K562 (cell line): ENCODE results near the gene ABCF2. TPM values are rescaled to one million over a fixed set of nuclear protein-coding genes. Genes with fewer than 3 reads are reported as not detected.

Experiments
- BDP1 ChIP-seq: IDR thresholded peaks from 3 replicates; pipeline ENCODE4 v1.6.1; 2011; ENCODE audit not compliant: insufficient read length, insufficient read depth
- CBX5 ChIP-seq: IDR thresholded peaks from 2 replicates; pipeline ENCODE4 v1.6.1; 2014; ENCODE audit warnings: low read depth, borderline replicate concordance
- COPS2 ChIP-seq: fragments of 450-650 bp; conservative IDR thresholded peaks from 2 replicates; pipeline ENCODE4 v1.6.1; 2016; ENCODE audit warnings: mild to moderate bottlenecking, moderate library complexity
- HDGF ChIP-seq: fragments of 450-650 bp; IDR thresholded peaks from 2 replicates; pipeline ENCODE4 v1.6.1; 2016
- HMG20B ChIP-seq: fragments of 250-450 bp; sonication (Bioruptor Pico); IDR thresholded peaks from 2 replicates; pipeline ENCODE4 v1.5.0; 2021; ENCODE audit warnings: mild to moderate bottlenecking
- JUNB ChIP-seq: fragments of 450-650 bp; formaldehyde crosslinking; conservative IDR thresholded peaks from 2 replicates; pipeline ENCODE4 v1.4.0; 2020; ENCODE audit warnings: mild to moderate bottlenecking
- PHB2 ChIP-seq: fragments of 450-650 bp; IDR thresholded peaks from 2 replicates; pipeline ENCODE4 v1.6.1; 2017; ENCODE audit warnings: low read depth
- PML ChIP-seq: IDR thresholded peaks from 2 replicates; pipeline ENCODE4 v1.6.1; 2012; ENCODE audit warnings: low read length, inconsistent platforms
- POLR2AphosphoS2 ChIP-seq: IDR thresholded peaks from 2 replicates; pipeline ENCODE4 v1.6.1; 2012; ENCODE audit warnings: low read length, improper control_type of control experiment
- TGIF2 ChIP-seq: sonication (generic); formaldehyde crosslinking; IDR thresholded peaks from 2 replicates; pipeline ENCODE4 v1.8.1; 2022; ENCODE audit warnings: mild to moderate bottlenecking, missing genetic modification reagents, moderate library complexity
- ZNF311 ChIP-seq: fragments of 250-450 bp; sonication (Bioruptor Pico); IDR thresholded peaks from 2 replicates; pipeline ENCODE4 v1.4.0; 2020; ENCODE audit warnings: mild to moderate bottlenecking, moderate library complexity
- polyA plus RNA-seq, 8 experiments: library from polyadenylated mRNA; depleted of rRNA in 4 of 8; stranded (reverse) in 5 of 8; unstranded in 3 of 8; fragments of >200 nt; fragmentation: Nextera tagmentation in 2 of 8; fragmentation: Illumina TruSeq in 1 of 8; extraction: Ambion mirVana in 2 of 8; extraction: Trizol in 1 of 8; gene quantifications; 2 replicates each; pipeline versions ENCODE4 v1.2.1 to v1.2.3, GENCODE V29; 2011 to 2014; ENCODE audit warnings: inconsistent platforms in 1 of 8, missing spikeins in 1 of 8
- total RNA-seq, 7 experiments: library from RNA; depleted of rRNA in 6 of 7; stranded (reverse); fragments of >200 nt in 6 of 7; fragmentation: Illumina TruSeq in 2 of 7; extraction: Trizol in 2 of 7; gene quantifications; 2 replicates each; pipeline versions ENCODE4 v1.2.1 to v1.2.3, GENCODE V29; 2011 to 2021; ENCODE audit warnings: low replicate concordance in 1 of 7
- TF ChIP-seq, protein P1 (sequence below), 2 experiments: fragments of 450-650 bp in 1 of 2; sonication (generic) in 1 of 2; formaldehyde crosslinking in 1 of 2; IDR thresholded peaks; 2 replicates each; pipeline versions ENCODE4 v1.7.1 to v1.9.0; 2016 to 2022; ENCODE audit warnings: inconsistent platforms in 1 of 2, mild to moderate bottlenecking in 1 of 2, missing genetic modification reagents in 1 of 2
- TF ChIP-seq, protein P2 (sequence below): sonication (generic); formaldehyde crosslinking; IDR thresholded peaks from 2 replicates; pipeline ENCODE4 v1.8.1; 2022; ENCODE audit warnings: missing genetic modification reagents
- TF ChIP-seq, protein P3 (sequence below), 2 experiments: IDR thresholded peaks; 2 replicates each; pipeline ENCODE4 v1.6.1; 2011; ENCODE audit warnings: borderline replicate concordance in 1 of 2, control low read depth in 1 of 2, low read depth in 1 of 2, low read length in 1 of 2, mild to moderate bottlenecking in 1 of 2, mixed read lengths in 1 of 2, moderate library complexity in 1 of 2; ENCODE audit not compliant: insufficient read depth in 1 of 2, insufficient read length in 1 of 2, poor library complexity in 1 of 2, severe bottlenecking in 1 of 2; ENCODE audit errors: extremely low read depth in 1 of 2
- TF ChIP-seq, protein P4 (sequence below), 2 experiments: fragments of 450-650 bp in 1 of 2; sonication (generic) in 1 of 2; formaldehyde crosslinking in 1 of 2; IDR thresholded peaks in 1 of 2; conservative IDR thresholded peaks in 1 of 2; 2 replicates each; pipeline versions ENCODE4 v1.6.1 to v1.8.1; 2016 to 2023; ENCODE audit warnings: mild to moderate bottlenecking in 2 of 2, moderate library complexity in 2 of 2, inconsistent platforms in 1 of 2, missing genetic modification reagents in 1 of 2

Gene ABCF2
- total and polyA plus RNA-seq, 9 of the 15 experiments (the other 6 are each of a cell fraction or from before 2014, with no cell fraction given), result 62.1 to 224 (median 113) TPM

DNA sequence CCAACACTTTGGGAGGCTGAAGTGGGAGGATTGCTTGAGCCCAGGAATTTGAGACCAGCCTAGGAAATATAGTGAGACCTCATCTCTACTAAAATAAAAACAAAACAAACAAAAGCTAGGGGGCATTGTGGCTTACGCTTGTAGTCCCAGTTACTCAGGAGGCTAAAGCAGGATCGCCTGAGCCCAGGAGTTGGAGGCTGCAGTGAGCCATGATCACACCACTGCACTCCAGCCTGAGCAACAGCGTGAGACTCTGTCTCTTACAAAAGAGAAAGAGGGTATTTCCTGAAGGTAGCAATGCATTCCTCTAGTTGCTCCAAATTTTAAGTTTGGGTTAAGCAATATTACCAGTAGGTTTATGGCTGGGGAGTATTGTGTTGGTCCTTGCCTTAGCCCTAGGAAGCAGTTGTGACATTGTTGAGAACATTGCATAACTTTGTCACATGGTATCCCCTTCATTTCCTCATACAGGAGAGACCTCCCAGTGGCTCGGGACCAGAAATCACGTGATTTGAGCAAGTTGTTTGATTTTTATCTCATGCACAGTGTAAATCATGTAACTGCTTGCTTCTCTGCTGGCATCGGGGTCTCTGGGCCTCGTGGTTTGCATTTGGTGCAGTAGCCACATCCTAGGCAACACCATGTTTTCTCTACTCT lies 44.8 kb upstream of the ABCF2 start (continued):
- TF ChIP-seq, protein P1, sequence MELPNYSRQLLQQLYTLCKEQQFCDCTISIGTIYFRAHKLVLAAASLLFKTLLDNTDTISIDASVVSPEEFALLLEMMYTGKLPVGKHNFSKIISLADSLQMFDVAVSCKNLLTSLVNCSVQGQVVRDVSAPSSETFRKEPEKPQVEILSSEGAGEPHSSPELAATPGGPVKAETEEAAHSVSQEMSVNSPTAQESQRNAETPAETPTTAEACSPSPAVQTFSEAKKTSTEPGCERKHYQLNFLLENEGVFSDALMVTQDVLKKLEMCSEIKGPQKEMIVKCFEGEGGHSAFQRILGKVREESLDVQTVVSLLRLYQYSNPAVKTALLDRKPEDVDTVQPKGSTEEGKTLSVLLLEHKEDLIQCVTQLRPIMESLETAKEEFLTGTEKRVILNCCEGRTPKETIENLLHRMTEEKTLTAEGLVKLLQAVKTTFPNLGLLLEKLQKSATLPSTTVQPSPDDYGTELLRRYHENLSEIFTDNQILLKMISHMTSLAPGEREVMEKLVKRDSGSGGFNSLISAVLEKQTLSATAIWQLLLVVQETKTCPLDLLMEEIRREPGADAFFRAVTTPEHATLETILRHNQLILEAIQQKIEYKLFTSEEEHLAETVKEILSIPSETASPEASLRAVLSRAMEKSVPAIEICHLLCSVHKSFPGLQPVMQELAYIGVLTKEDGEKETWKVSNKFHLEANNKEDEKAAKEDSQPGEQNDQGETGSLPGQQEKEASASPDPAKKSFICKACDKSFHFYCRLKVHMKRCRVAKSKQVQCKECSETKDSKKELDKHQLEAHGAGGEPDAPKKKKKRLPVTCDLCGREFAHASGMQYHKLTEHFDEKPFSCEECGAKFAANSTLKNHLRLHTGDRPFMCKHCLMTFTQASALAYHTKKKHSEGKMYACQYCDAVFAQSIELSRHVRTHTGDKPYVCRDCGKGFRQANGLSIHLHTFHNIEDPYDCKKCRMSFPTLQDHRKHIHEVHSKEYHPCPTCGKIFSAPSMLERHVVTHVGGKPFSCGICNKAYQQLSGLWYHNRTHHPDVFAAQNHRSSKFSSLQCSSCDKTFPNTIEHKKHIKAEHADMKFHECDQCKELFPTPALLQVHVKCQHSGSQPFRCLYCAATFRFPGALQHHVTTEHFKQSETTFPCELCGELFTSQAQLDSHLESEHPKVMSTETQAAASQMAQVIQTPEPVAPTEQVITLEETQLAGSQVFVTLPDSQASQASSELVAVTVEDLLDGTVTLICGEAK (IDR thresholded peaks at IDR 0.05), result no peak
- TF ChIP-seq, protein P1 (CRISPR knock-in tag; IDR thresholded peaks at IDR 0.05), result no peak
- TF ChIP-seq ZNF311 (CRISPR knock-in tag) (no peak), POLR2AphosphoS2 (no peak), PHB2 (no peak), HMG20B (CRISPR knock-in tag) (no peak), TGIF2 (CRISPR knock-in tag) (no peak), JUNB (CRISPR knock-in tag) (no peak), PML (no peak), COPS2 (no peak), BDP1 (no peak), CBX5 (no peak), HDGF (no peak)
- TF ChIP-seq, protein P2, sequence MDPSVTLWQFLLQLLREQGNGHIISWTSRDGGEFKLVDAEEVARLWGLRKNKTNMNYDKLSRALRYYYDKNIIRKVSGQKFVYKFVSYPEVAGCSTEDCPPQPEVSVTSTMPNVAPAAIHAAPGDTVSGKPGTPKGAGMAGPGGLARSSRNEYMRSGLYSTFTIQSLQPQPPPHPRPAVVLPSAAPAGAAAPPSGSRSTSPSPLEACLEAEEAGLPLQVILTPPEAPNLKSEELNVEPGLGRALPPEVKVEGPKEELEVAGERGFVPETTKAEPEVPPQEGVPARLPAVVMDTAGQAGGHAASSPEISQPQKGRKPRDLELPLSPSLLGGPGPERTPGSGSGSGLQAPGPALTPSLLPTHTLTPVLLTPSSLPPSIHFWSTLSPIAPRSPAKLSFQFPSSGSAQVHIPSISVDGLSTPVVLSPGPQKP (CRISPR knock-in tag), result no peak
- TF ChIP-seq, protein P3, sequence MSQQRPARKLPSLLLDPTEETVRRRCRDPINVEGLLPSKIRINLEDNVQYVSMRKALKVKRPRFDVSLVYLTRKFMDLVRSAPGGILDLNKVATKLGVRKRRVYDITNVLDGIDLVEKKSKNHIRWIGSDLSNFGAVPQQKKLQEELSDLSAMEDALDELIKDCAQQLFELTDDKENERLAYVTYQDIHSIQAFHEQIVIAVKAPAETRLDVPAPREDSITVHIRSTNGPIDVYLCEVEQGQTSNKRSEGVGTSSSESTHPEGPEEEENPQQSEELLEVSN (IDR thresholded peaks at IDR 0.05; ENCODE audit: borderline replicate concordance in 1 of 2, extremely low read depth in 1 of 2, insufficient read depth in 1 of 2, insufficient read length in 1 of 2, low read depth in 1 of 2, low read length in 1 of 2, poor library complexity in 1 of 2, severe bottlenecking in 1 of 2), result no peak
- TF ChIP-seq, protein P4, sequence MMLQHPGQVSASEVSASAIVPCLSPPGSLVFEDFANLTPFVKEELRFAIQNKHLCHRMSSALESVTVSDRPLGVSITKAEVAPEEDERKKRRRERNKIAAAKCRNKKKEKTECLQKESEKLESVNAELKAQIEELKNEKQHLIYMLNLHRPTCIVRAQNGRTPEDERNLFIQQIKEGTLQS (IDR thresholded peaks at IDR 0.05), result peak; percentile 7; the same call in 1 of the 2 replicates
- TF ChIP-seq, protein P4 (CRISPR knock-in tag; conservative IDR thresholded peaks at IDR 0.05), result no peak
